Fibroblast of skin of abdomen (primary cell): ENCODE data around the gene PLEKHA1.

ENCODE experiments used
- DNase-seq: peaks from one replicate; pipeline ENCODE4 v3.0.0-alpha.2; 2013

Gene PLEKHA1

DNA sequence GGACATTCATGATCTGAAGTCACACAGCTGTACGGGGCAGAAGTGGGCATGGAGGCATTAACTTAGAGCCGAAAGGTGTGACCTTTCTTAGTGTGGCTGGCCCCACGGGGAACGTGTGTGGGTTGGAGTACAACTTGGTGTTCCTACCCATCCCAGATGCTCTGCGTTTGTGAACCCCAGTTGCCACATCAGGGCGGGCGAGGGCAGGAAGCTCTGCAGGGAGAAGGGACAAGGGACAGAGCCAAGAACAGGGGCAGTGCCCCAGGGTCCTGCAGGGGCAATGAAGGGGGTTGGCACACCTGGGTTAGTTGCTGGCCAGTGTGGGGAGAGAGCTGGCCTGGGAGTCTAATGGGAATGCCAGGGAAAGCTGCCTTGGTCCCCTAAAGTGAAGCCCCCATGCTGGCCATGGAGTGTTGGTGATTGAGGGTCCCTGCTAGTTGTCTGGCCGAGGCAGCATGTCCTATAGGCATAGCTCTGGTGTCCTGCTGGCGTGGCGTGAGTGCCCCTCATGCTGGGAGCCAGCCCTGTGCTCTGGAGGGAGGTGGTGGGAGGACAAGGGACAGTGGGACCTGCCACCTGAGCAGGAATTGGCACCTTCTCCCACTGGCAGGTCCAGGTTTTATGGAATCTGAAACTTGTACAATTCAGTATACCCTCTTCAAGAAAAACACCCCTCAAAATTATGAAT lies 105.8 kb downstream of the PLEKHA1 start:
- no peak for DNase-seq

DNA sequence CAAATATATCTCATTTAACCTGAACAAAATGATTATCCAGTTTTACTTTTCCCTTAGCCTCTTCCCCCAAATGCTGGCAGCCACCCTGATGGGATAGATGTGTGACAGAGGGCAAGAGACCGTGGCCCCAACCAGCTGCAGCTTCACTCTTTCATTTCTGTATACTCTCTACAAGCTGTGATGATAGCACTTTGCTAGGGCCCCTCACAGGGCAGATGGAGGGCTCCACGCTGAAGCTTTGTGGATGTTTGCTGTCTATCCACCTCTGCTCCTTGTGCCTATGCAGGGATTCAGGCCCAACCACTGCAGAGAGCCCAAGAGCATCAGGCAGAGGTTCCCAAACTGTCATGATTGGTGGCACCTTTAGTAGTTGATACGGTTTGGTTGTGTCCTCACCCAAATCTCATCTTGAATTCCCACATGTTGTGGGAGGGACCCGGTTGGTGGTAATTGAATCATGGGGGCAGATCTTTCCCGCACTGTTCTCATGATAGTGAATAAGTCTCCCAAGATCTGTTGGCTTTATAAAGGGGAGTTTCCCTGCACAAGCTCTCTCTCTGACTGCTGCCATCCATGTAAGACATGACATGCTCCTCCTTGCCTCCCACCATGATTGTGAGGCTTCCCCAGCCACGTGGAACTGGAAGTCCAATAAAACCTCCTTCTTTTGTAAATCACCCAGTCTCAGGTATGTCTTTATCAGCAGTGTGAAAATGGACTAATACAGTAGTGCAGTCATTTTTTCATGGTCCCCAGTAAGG lies 107.0 kb downstream of the PLEKHA1 start:
- no peak for DNase-seq
